PC-3 (cell line): Measurements from ENCODE around the gene SERPINI1. TPM values are rescaled to one million over a fixed set of nuclear protein-coding genes. Genes with fewer than 3 reads are reported as not detected.
"Not testable (repeated sequence)": the region's sequence is repeated elsewhere in the genome, so short reads cannot be mapped to it uniquely, and the experiment has no call there.

Experiments used
- ATAC-seq: fragments of 200-7000 bp; cut with Tn5 transposase; 2 replicates; pipeline ENCODE4 v1.9.1; 2020; ENCODE audit warnings: mild to moderate bottlenecking, moderate library complexity
- BruUV-seq: library from RNA; stranded (reverse); fragments of 400-500 nt; replicated peaks from 2 replicates; lab custom pipeline; 2021; lab: Mats Ljungman, UMichigan
- CTCF ChIA-PET: fragments of 300-600 bp; sonication (Branson Sonifier 250); formaldehyde crosslinking; loops from one replicate; lab custom pipeline; 2022; ENCODE audit warnings: antibody characterized with exemption; lab: Charles Lee
- POLR2A ChIA-PET: fragments of 300-600 bp; sonication (Branson Sonifier 250); formaldehyde crosslinking; loops from one replicate; lab custom pipeline; 2022; ENCODE audit warnings: antibody characterized with exemption; ENCODE audit not compliant: unreplicated experiment; lab: Charles Lee
- DNase-seq: peaks from one replicate; pipeline ENCODE4 v3.0.0-alpha.2; 2015
- H2AFZ ChIP-seq: fragments of 300-600 bp; sonication (generic); 2 replicates; pipeline ENCODE4 v1.6.0; 2016; ENCODE audit warnings: antibody characterized with exemption, low read length
- H3F3A ChIP-seq: fragments of 300-600 bp; sonication (generic); one replicate; pipeline ENCODE4 v1.6.0; 2017; ENCODE audit warnings: antibody characterized with exemption, low read length, control low read depth, mild to moderate bottlenecking; ENCODE audit not compliant: unreplicated experiment
- H3K27ac ChIP-seq: fragments of 300-600 bp; sonication (generic); 2 replicates; pipeline ENCODE4 v1.5.1; 2016; ENCODE audit warnings: mild to moderate bottlenecking, low read length
- H3K27me3 ChIP-seq: fragments of 300-600 bp; sonication (generic); 2 replicates; pipeline ENCODE4 v1.6.1; 2016; ENCODE audit warnings: low read length, mixed read lengths
- H3K36me3 ChIP-seq: fragments of 300-600 bp; sonication (generic); 2 replicates; pipeline ENCODE4 v1.6.1; 2016; ENCODE audit warnings: low read depth, mixed run types, low read length, mixed read lengths
- H3K4me1 ChIP-seq: fragments of 300-600 bp; sonication (generic); 2 replicates; pipeline ENCODE4 v1.5.1; 2016; ENCODE audit warnings: low read length; ENCODE audit not compliant: insufficient read depth
- H3K4me2 ChIP-seq: fragments of 300-600 bp; sonication (generic); 2 replicates; pipeline ENCODE4 v1.6.0; 2016; ENCODE audit warnings: low read length
- H3K4me3 ChIP-seq: fragments of 300-600 bp; sonication (generic); 2 replicates; pipeline ENCODE4 v1.5.1; 2016; ENCODE audit warnings: mild to moderate bottlenecking, low read length, mixed read lengths
- H3K79me2 ChIP-seq: fragments of 300-600 bp; sonication (generic); 2 replicates; pipeline ENCODE4 v1.6.1; 2017; ENCODE audit warnings: low read length, mixed read lengths
- H3K9ac ChIP-seq: fragments of 300-600 bp; sonication (generic); 2 replicates; pipeline ENCODE4 v1.6.0; 2016; ENCODE audit warnings: mild to moderate bottlenecking, low read length
- H3K9me2 ChIP-seq: fragments of 300-600 bp; sonication (generic); replicated peaks from 2 replicates; pipeline ENCODE4 v1.6.1; 2016; ENCODE audit warnings: mixed run types, low read length, mixed read lengths
- H3K9me3 ChIP-seq: fragments of 300-600 bp; sonication (generic); 2 replicates; pipeline ENCODE4 v1.6.1; 2016; ENCODE audit warnings: low read length, mixed read lengths
- H4K20me1 ChIP-seq: fragments of 300-600 bp; sonication (generic); 2 replicates; pipeline ENCODE4 v1.6.1; 2016; ENCODE audit warnings: low read length, mixed read lengths
- EZH2 ChIP-seq: fragments of 300-600 bp; sonication (generic); IDR thresholded peaks from one replicate; pipeline ENCODE4 v1.6.1; 2017; ENCODE audit warnings: antibody characterized with exemption, mild to moderate bottlenecking, low read length; ENCODE audit not compliant: unreplicated experiment
- EZH2phosphoT487 ChIP-seq: fragments of 300-600 bp; sonication (generic); IDR thresholded peaks from 2 replicates; pipeline ENCODE4 v1.6.1; 2018; ENCODE audit warnings: mild to moderate bottlenecking, antibody characterized with exemption, low read length, borderline replicate concordance
- intact Hi-C: fragments of 100-400 bp; cut with micrococcal nuclease; formaldehyde crosslinking; loops from 2 replicates; pipeline ENCODE4 v1.9.0; 2023
- total RNA-seq: library from RNA; depleted of rRNA; stranded (reverse); fragments of >200 nt; gene quantifications from 2 replicates; pipeline ENCODE4 v1.2.3, GENCODE V29; 2014
- TF ChIP-seq, protein P1 (sequence below): fragments of 300-600 bp; sonication (generic); conservative IDR thresholded peaks from 2 replicates; pipeline ENCODE4 v1.5.1; 2017; ENCODE audit warnings: antibody characterized with exemption, low read depth, mild to moderate bottlenecking, low read length

SERPINI1 gene
- total RNA-seq, 1 experiment from 2014 or later = 1.3 TPM

DNA sequence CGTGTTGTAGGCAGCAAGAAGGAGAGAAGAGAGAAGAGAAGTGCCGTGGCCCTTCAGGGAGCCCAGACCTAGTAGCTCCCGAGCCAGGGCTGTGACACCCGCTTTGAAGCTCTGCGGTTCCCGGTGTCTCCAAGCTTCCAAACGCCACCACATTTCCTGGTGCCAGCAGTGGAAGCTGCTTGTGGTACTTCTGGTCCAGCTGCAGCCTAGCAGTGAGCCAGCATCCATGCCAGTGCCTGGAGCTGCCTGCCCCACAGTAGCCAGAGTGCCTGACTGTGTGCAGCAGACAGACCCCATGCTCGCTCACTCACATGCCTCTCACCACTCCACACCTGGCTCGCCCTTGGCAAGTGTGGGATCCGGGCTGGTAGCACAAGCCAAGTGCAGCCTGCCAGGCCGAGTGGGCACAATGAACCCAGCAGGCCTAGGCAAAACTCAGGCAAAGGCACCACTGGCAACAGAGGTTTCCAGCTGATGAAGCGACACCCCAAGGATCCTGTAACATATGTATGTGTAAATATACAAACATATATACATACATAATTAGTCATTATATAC, 85.8 kb downstream of the SERPINI1 start:
- Histone ChIP-seq H3K9ac (no peak overlapping the region), H3K4me2 (no peak overlapping the region), H3K4me3 (no peak overlapping the region), H3K27ac (no peak overlapping the region), H3F3A (no peaks in the 10 kb centered on the region), H2AFZ (no peak overlapping the region), H3K9me2 (no peaks in the 10 kb centered on the region), H3K4me1 (no peaks in the 10 kb centered on the region), H3K79me2 (no peaks in the 10 kb centered on the region), H4K20me1 (no peaks in the 10 kb centered on the region), H3K36me3 (no peaks in the 10 kb centered on the region), H3K9me3 (no peaks in the 10 kb centered on the region), H3K27me3 (no peaks in the 10 kb centered on the region)
- TF ChIP-seq EZH2phosphoT487 = no peak
- TF ChIP-seq EZH2 = no peak
- TF ChIP-seq, protein P1, sequence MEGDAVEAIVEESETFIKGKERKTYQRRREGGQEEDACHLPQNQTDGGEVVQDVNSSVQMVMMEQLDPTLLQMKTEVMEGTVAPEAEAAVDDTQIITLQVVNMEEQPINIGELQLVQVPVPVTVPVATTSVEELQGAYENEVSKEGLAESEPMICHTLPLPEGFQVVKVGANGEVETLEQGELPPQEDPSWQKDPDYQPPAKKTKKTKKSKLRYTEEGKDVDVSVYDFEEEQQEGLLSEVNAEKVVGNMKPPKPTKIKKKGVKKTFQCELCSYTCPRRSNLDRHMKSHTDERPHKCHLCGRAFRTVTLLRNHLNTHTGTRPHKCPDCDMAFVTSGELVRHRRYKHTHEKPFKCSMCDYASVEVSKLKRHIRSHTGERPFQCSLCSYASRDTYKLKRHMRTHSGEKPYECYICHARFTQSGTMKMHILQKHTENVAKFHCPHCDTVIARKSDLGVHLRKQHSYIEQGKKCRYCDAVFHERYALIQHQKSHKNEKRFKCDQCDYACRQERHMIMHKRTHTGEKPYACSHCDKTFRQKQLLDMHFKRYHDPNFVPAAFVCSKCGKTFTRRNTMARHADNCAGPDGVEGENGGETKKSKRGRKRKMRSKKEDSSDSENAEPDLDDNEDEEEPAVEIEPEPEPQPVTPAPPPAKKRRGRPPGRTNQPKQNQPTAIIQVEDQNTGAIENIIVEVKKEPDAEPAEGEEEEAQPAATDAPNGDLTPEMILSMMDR = no peak
- no TSS peak for BruUV-seq
- POLR2A ChIA-PET = no interaction called here
- CTCF ChIA-PET = no interaction called here
- intact Hi-C loops = no loop called here
- ATAC-seq = no peak
- DNase-seq = no peak

DNA sequence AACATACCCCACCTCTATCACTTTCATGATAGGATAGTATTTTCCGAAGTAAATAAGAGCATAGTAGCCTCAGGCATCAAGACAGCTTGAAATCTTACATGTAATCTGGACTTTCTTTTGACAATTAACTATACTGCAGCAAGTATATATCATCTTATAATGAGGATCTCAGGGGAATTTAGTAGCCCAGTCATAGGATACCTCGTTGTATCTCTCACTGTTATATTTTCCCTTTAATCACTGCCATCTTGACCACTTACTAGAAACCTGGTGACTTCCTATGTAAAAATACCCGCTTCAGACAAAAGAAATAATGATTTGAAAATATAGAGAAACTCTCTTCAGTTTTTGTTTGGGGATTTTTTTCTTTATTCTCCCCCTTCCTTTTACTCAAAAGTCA, 88.2 kb downstream of the SERPINI1 start:
- H3K9me2 ChIP-seq = no peaks in the 10 kb centered on the region
- no peaks in the 10 kb centered on the region for H3K9me3 ChIP-seq
- no peak overlapping the region for H3K4me2 ChIP-seq
- no peak for DNase-seq
- TF ChIP-seq EZH2 (no peak), EZH2phosphoT487 (no peak)
- TF ChIP-seq, protein P1 = no peak
- no peaks in the 10 kb centered on the region for H3K36me3 ChIP-seq
- ATAC-seq = no peak
- H2AFZ ChIP-seq = no peak overlapping the region
- ChIA-PET POLR2A (no interaction called here), CTCF (no interaction called here)
- no peak overlapping the region for H3K9ac ChIP-seq
- BruUV-seq = no TSS peak
- intact Hi-C loops = no loop called here
- no peaks in the 10 kb centered on the region for H3F3A ChIP-seq
- no peaks in the 10 kb centered on the region for H3K79me2 ChIP-seq
- H3K4me1 ChIP-seq = no peaks in the 10 kb centered on the region
- no peak overlapping the region for H3K27ac ChIP-seq
- no peaks in the 10 kb centered on the region for H4K20me1 ChIP-seq
- no peak overlapping the region for H3K4me3 ChIP-seq
- no peaks in the 10 kb centered on the region for H3K27me3 ChIP-seq

DNA sequence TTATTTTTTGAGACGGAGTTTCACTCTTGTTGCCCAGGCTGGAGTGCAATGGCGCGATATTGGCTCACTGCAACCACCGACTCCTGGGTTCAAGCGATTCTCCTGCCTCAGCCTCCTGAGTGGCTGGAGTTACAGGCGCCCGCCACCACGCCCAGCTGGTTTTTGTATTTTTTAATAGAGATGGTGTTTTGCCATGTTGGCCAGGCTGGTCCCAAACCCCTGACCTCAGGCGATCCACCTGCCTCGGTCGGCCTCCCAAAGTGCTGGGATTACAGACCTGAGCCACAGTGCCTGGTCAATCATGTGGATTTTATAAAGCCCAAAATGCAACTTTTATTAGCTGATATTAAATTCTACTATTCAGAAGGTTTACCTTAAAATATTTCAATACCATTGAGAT, 92.1 kb downstream of the SERPINI1 start:
- H3K4me2 ChIP-seq, BruUV-seq, H3K9ac ChIP-seq, H3K36me3 ChIP-seq, H3K4me1 ChIP-seq, H3K9me2 ChIP-seq, H3K79me2 ChIP-seq, H3K4me3 ChIP-seq, intact Hi-C loops, H3F3A ChIP-seq, H3K27ac ChIP-seq, H4K20me1 ChIP-seq, H3K9me3 ChIP-seq, CTCF ChIA-PET, ATAC-seq, POLR2A ChIA-PET, H3K27me3 ChIP-seq, H2AFZ ChIP-seq, DNase-seq: not testable (repeated sequence)
